Neuronal stem cell (in vitro differentiated cells): ENCODE measurements around the gene RIIAD1.
A peak's percentile ranks its signal among the peaks of the same experiment; 100 is the strongest.

ENCODE experiments used
- DNase-seq: peaks from one replicate; pipeline ENCODE4 v3.0.0-alpha.2; 2013; ENCODE audit warnings: low spot score
- H2AFZ ChIP-seq: one replicate; pipeline ENCODE4 v1.6.1; 2013; ENCODE audit warnings: mild to moderate bottlenecking, low read length, inconsistent platforms
- H2AK5ac ChIP-seq: 2 replicates; pipeline ENCODE4 v1.6.1; 2013; ENCODE audit warnings: low read depth, mild to moderate bottlenecking, inconsistent platforms, low read length, moderate library complexity, mixed read lengths
- H2BK120ac ChIP-seq: 2 replicates; pipeline ENCODE4 v1.6.1; 2013; ENCODE audit warnings: low read depth, mild to moderate bottlenecking, inconsistent platforms, low read length, moderate library complexity, mixed read lengths
- H2BK12ac ChIP-seq: one replicate; pipeline ENCODE4 v1.6.1; 2013; ENCODE audit warnings: low read length, inconsistent platforms
- H2BK15ac ChIP-seq: 2 replicates; pipeline ENCODE4 v1.6.1; 2013; ENCODE audit warnings: mild to moderate bottlenecking, low read length, inconsistent platforms, mixed read lengths
- H2BK5ac ChIP-seq: one replicate; pipeline ENCODE4 v1.6.1; 2013; ENCODE audit warnings: inconsistent platforms, mild to moderate bottlenecking, low read length, moderate library complexity
- H3K14ac ChIP-seq: one replicate; pipeline ENCODE4 v1.6.1; 2013; ENCODE audit warnings: low read length, inconsistent platforms
- H3K18ac ChIP-seq: 2 replicates; pipeline ENCODE4 v1.6.1; 2013; ENCODE audit warnings: low read length, inconsistent platforms
- H3K23ac ChIP-seq: 2 replicates; pipeline ENCODE4 v1.6.1; 2013; ENCODE audit warnings: low read depth, mild to moderate bottlenecking, mixed read lengths, low read length, inconsistent platforms; ENCODE audit not compliant: poor library complexity
- H3K27ac ChIP-seq: replicated peaks from 3 replicates; pipeline ENCODE4 v1.5.1; 2013; ENCODE audit warnings: low read length, inconsistent platforms
- H3K27me3 ChIP-seq, 3 experiments: 2 replicates each; pipeline ENCODE4 v1.6.1; 2013; ENCODE audit warnings: low read length in 3 of 3, mild to moderate bottlenecking in 2 of 3, inconsistent platforms in 1 of 3, low read depth in 1 of 3, mixed read lengths in 1 of 3, moderate library complexity in 1 of 3; ENCODE audit not compliant: control insufficient read depth in 3 of 3, insufficient read depth in 3 of 3
- H3K36me3 ChIP-seq, 2 donors: replicated peaks in 1 of 2; 2 replicates each; pipeline ENCODE4 v1.6.1; 2013; ENCODE audit warnings: low read length in 2 of 2; ENCODE audit not compliant: control insufficient read depth in 2 of 2, insufficient read depth in 2 of 2
- H3K4ac ChIP-seq: 2 replicates; pipeline ENCODE4 v1.6.1; 2013; ENCODE audit warnings: inconsistent platforms, mild to moderate bottlenecking, low read length, moderate library complexity
- H3K4me1 ChIP-seq, 2 donors: 1 replicate in 1 of 2; 2 replicates in 1 of 2; pipeline ENCODE4 v1.6.1; 2013; ENCODE audit warnings: low read length in 2 of 2, low read depth in 1 of 2; ENCODE audit not compliant: control insufficient read depth in 2 of 2, insufficient read depth in 1 of 2
- H3K4me2 ChIP-seq: one replicate; pipeline ENCODE4 v1.6.1; 2013; ENCODE audit warnings: mild to moderate bottlenecking, low read length, inconsistent platforms; ENCODE audit not compliant: insufficient read depth, poor library complexity, severe bottlenecking
- H3K4me3 ChIP-seq, 2 donors: 2 replicates each; pipeline ENCODE4 v1.5.1; 2013; ENCODE audit warnings: low read length in 2 of 2, mild to moderate bottlenecking in 2 of 2, inconsistent platforms in 1 of 2, moderate library complexity in 1 of 2
- H3K79me1 ChIP-seq: one replicate; pipeline ENCODE4 v1.6.1; 2013; ENCODE audit warnings: low read depth, mild to moderate bottlenecking, inconsistent platforms, low read length, moderate library complexity
- H3K9ac ChIP-seq: one replicate; pipeline ENCODE4 v1.6.1; 2013; ENCODE audit warnings: mild to moderate bottlenecking, low read depth, low read length, inconsistent platforms; ENCODE audit not compliant: poor library complexity
- H3K9me3 ChIP-seq, 2 donors: replicated peaks in 1 of 2; 2 replicates each; pipeline versions ENCODE3 to v1.6.1; 2013; ENCODE audit warnings: low read length in 2 of 2, mild to moderate bottlenecking in 2 of 2, inconsistent platforms in 1 of 2, low read depth in 1 of 2, mixed read lengths in 1 of 2, moderate library complexity in 1 of 2; ENCODE audit not compliant: control insufficient read depth in 2 of 2, insufficient read depth in 1 of 2
- H4K8ac ChIP-seq: one replicate; pipeline ENCODE4 v1.6.1; 2013; ENCODE audit warnings: low read depth, mild to moderate bottlenecking, inconsistent platforms, low read length, moderate library complexity
- H4K91ac ChIP-seq: one replicate; pipeline ENCODE4 v1.6.1; 2013; ENCODE audit warnings: low read length, low read depth, mild to moderate bottlenecking, inconsistent platforms; ENCODE audit not compliant: poor library complexity
- WGBS, 2 donors: extraction: QIAGEN DNeasy Blood & Tissue Kit; methylation state at CpG; one replicate each; pipeline ENCODE4 v1.1.7; 2013; ENCODE audit warnings: missing lambda C conversion rate in 2 of 2, mixed read lengths in 1 of 2; ENCODE audit not compliant: insufficient read length in 2 of 2, insufficient replicate concordance in 1 of 2; ENCODE audit errors: extremely low coverage in 2 of 2; 5-methylcytosine and 5-hydroxymethylcytosine counted together

Gene RIIAD1

DNA sequence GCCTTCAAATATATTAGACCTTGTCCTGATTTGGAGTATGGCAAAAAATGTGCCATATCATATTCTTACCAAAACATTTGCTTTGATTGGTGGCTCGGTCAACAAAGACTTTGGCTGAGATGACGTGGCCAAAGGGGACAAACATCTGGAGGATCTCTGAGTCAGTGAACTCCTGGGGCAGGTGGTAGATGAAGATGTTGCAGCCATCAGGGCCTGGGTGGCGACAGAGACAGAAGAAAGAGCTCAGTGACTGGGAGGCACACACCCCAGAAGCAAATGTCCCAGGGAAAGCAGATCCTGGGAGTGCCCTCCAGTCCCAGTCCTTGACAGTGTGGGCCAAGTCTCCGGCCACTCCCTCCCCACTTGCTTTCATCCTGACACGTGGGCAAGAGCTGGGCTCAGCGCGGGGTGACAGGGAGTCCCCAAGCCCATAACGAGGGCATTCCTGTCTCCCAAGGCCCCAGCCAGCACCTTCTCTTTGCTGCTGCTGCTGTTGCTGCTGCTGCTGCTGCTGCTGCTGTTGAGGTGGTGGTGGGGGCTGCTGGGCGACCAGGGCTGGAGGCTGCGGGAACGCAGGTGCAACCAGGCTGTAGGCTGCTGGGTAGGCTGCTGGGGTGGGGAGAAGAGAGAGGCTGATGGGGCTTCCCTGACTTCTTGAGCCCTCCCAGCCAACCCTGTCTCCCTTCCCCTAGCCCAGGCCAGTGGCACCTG, 15.4 kb upstream of the RIIAD1 start:
- Histone ChIP-seq H3K27me3 (no peaks in the 10 kb centered on the region), H3K9me3 (no peaks in the 10 kb centered on the region), H2BK5ac (no peak overlapping the region), H3K4me2 (no peak overlapping the region), H2AK5ac (peak overlapping the region; percentile 34), H3K14ac (peak overlapping the region; percentile 9), H3K9ac (peak overlapping the region; percentile 56), H2AFZ (no peak overlapping the region), H4K91ac (no peak overlapping the region), H3K4ac (no peak overlapping the region), H3K36me3 (peaks cover 6 to 15% of the 10 kb centered on the region in 2 donors), H3K18ac (no peak overlapping the region), H2BK12ac (no peak overlapping the region), H3K4me3 (no peak overlapping the region), H3K79me1 (no peaks in the 10 kb centered on the region), H3K23ac (peak overlapping the region; percentile 52), H3K27ac (no peak overlapping the region), H2BK120ac (no peak overlapping the region), H3K4me1 (peaks cover 13 to 36% of the 10 kb centered on the region in 2 donors), H2BK15ac (no peak overlapping the region), H4K8ac (no peak overlapping the region)
- no peak for DNase-seq
- no CpG with 5 or more reads among the region's 11 CpGs for WGBS, 2 donors

DNA sequence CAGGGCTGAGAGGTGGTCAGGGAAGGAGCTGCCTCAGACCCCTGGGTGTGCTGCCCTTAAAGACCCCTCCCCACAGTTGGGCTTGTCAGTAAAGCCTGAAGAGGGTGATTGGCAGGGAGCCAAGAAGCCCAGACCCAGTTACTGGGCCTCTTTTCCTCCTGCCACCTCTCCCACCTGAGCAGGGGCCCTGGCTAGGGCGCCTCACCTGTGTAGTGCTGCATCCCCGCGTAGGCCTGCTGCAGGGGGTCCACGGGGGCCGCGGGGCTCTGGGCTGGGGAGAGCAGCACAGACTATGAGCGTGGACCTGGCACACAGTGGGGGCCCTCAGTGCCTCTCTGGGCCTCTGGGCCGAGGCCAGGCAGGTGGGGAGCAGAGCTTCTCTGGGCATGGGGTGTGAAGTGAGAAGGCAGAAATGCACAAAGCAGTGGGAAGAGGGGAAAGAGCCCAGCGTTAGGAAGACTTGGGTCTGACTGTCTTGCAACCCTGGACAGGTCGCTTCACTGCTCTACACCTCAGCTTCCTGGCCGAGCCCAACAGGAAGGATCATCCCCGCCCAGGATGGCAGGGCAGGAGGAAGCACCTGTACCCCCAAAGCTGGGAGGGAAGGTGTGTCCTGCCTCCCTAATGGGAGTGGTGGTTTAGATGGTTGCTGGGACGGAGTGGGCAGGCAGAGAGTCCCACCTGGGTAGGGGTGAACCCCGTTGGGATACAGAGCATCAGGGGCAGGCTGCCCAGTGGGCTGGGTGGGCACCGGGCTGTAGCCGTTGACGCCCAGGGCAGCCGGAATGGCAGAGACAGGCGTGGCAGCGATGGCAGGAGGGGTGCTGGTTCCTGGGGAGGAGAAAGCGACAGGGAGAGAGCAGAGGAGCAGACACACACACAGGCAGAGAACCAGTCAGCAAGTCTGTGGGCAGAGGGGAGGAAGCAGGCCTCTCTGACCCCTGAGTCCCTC, 14.6 kb upstream of the RIIAD1 start:
- no peak for DNase-seq
- H2BK120ac ChIP-seq, result no peak overlapping the region
- H3K36me3 ChIP-seq, result peaks cover 2 to 7% of the 10 kb centered on the region in 2 donors
- no peak overlapping the region for H3K4ac ChIP-seq
- H2BK15ac ChIP-seq, result no peak overlapping the region
- H3K9me3 ChIP-seq, result peaks cover 0 to 2% of the 10 kb centered on the region in 2 donors
- no peak overlapping the region for H2BK12ac ChIP-seq
- H3K27ac ChIP-seq, result no peak overlapping the region
- H3K79me1 ChIP-seq, result no peaks in the 10 kb centered on the region
- H3K23ac ChIP-seq, result no peak overlapping the region
- H2AK5ac ChIP-seq, result no peak overlapping the region
- no CpG with 5 or more reads among the region's 21 CpGs for WGBS, 2 donors
- no peaks in the 10 kb centered on the region for H3K27me3 ChIP-seq
- no peak overlapping the region for H4K91ac ChIP-seq
- peak overlapping the region; percentile 45 for H3K18ac ChIP-seq
- H3K4me2 ChIP-seq, result no peak overlapping the region
- H3K4me3 ChIP-seq, result no peak overlapping the region
- H3K9ac ChIP-seq, result peak overlapping the region; percentile 56
- H3K4me1 ChIP-seq, result peaks cover 20 to 41% of the 10 kb centered on the region in 2 donors
- peak overlapping the region; percentile 47 for H3K14ac ChIP-seq
- H4K8ac ChIP-seq, result peak overlapping the region; percentile 23
- H2BK5ac ChIP-seq, result peak overlapping the region; percentile 0
- no peak overlapping the region for H2AFZ ChIP-seq

DNA sequence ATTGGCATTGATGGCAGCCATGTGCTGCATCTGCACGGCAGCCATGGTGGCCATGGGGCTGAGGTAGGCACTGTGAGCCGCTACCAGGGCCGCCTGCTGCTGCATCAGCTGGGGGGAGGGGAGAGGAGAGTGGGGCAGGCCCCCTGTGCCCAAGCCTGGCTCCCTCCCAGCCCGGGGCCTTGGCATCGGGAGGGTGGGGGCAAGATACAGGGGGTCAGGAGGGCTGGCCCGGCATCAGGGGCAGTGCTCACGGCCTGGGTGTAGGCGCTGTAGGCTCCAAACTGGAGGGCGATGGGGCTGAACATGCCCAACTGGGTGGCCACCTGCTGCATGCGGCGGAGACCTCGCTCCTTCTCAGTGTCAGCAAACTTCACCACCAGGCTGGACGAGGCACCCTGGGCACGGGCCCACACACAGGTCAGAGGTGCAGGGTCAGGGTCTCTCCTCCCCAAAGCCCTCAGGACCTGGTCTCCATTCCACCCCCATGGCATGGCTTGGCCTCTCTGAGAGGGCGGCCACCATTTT, 13.7 kb upstream of the RIIAD1 start:
- no peak overlapping the region for H3K9ac ChIP-seq
- H3K36me3 ChIP-seq, result peaks cover 2% of the 10 kb centered on the region in 2 donors
- no peak overlapping the region for H4K8ac ChIP-seq
- DNase-seq, result no peak
- H2AK5ac ChIP-seq, result no peak overlapping the region
- H2BK5ac ChIP-seq, result peak overlapping the region; percentile 0
- H3K4me3 ChIP-seq, result no peak overlapping the region
- H3K4me2 ChIP-seq, result no peak overlapping the region
- no peaks in the 10 kb centered on the region for H3K27me3 ChIP-seq
- no peak overlapping the region for H2BK15ac ChIP-seq
- no peak overlapping the region for H2AFZ ChIP-seq
- no peaks in the 10 kb centered on the region for H3K79me1 ChIP-seq
- WGBS, 2 donors, result no CpG with 5 or more reads among the region's 15 CpGs
- H3K14ac ChIP-seq, result peak overlapping the region; percentile 47
- peaks cover 22 to 41% of the 10 kb centered on the region in 2 donors for H3K4me1 ChIP-seq
- no peak overlapping the region for H3K23ac ChIP-seq
- H2BK120ac ChIP-seq, result no peak overlapping the region
- H3K4ac ChIP-seq, result no peak overlapping the region
- no peak overlapping the region for H4K91ac ChIP-seq
- no peak overlapping the region for H3K27ac ChIP-seq
- H3K9me3 ChIP-seq, result peaks cover 0 to 2% of the 10 kb centered on the region in 2 donors
- H3K18ac ChIP-seq, result peak overlapping the region; percentile 60
- no peak overlapping the region for H2BK12ac ChIP-seq

DNA sequence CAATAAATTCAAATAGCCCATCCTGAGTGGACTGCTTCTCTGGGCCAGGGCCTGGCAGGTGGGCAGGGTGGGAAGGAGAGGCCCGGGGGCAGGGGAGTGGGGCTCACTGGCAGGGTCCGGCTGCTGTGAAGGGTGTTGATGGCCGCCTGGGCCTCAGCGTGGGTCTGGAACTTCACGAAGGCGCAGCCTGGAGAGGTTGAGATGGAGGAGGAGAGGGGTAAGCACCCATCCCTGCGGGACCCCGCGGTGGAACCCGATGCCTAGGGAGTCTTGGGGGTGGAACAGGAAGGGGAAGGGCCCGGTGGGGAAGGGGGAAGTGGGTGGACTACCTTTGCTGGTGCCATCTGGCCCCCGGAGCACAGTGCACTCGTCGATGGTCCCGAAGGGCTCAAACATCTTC, 12.4 kb upstream of the RIIAD1 start:
- no CpG with 5 or more reads among the region's 15 CpGs for WGBS, 2 donors
- no peak overlapping the region for H2BK12ac ChIP-seq
- peak overlapping the region; percentile 8 for H3K18ac ChIP-seq
- H3K4ac ChIP-seq, result no peak overlapping the region
- H3K9ac ChIP-seq, result no peak overlapping the region
- H3K36me3 ChIP-seq, result peaks cover 2 to 4% of the 10 kb centered on the region in 2 donors
- peaks cover 22 to 32% of the 10 kb centered on the region in 2 donors for H3K4me1 ChIP-seq
- H3K4me3 ChIP-seq, result no peak overlapping the region
- H3K9me3 ChIP-seq, result peaks cover 0 to 2% of the 10 kb centered on the region in 2 donors
- peak overlapping the region; percentile 79 for H2AK5ac ChIP-seq
- no peak overlapping the region for H2BK120ac ChIP-seq
- H3K27me3 ChIP-seq, result peaks cover 0 to 4% (median 0%) of the 10 kb centered on the region in 3 experiments
- no peak overlapping the region for H4K91ac ChIP-seq
- H3K4me2 ChIP-seq, result no peak overlapping the region
- H2AFZ ChIP-seq, result no peak overlapping the region
- H3K14ac ChIP-seq, result no peak overlapping the region
- H3K79me1 ChIP-seq, result no peaks in the 10 kb centered on the region
- no peak overlapping the region for H3K27ac ChIP-seq
- no peak for DNase-seq
- H2BK15ac ChIP-seq, result no peak overlapping the region
- no peak overlapping the region for H4K8ac ChIP-seq
- H3K23ac ChIP-seq, result no peak overlapping the region
- no peak overlapping the region for H2BK5ac ChIP-seq
